ENCODE measurements around the gene VPS35.
A peak's percentile ranks its signal among the peaks of the same experiment; 100 is the strongest.
"Not testable (repeated sequence)": the region's sequence is repeated elsewhere in the genome, so short reads cannot be mapped to it uniquely, and the experiment has no call there.

The VPS35 gene

DNA sequence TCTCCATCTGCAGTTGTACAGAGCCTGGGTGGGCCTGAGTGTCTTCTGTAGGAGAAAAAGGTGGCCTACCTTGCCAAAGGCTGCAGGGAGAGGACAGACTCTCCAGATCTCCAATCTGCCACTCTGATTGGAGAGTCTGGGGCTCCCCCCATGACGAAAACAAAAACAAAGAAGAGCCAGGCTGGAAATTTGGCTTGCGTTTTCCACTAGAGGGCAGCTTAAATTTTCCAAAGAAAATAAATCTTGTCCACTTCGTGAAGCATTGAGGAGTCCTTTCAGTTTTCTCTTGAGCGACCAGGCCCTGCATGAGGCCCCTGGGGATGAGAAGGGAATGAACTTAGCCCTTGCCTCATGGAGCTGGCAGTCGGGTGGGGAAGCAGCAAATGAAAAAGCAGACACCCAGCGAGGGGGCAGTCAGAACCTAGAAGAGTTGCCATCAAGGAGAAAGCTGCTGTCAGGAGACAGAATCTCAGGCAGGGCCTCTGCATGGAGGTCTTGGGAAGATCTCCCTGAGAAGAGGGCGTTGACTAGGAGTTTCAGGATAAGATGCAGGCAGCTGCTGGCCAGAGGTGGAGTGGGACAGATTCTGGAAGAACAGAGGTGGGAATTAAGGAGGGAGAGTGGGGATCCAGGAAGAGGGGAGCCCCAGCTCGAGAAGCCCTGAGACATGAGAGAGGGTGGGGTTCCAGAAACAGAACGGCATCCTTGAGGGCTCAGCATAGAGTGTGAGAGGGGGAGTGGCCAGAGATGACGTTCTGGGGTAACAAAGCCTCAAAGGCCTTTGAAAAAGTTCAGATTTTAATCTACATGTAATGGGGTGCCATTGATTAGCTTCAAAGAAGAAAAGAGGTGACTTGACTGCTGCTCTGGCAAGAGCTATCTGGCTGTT lies 59.4 kb downstream of the VPS35 start:
- H3K27ac ChIP-seq, result no peak overlapping the region; the same call in 1 of the 2 replicates
- TF ChIP-seq ZFX (IDR thresholded peaks at IDR 0.05) (no peak), CTCF (conservative IDR thresholded peaks at IDR 0.05) (peak; percentile 69)

GRCh38 chr16:46627746-46628145 lies 61.2 kb downstream of the VPS35 start:
- TF ChIP-seq ZFX (IDR thresholded peaks at IDR 0.05), result no peak
- no peak for TF ChIP-seq CTCF (conservative IDR thresholded peaks at IDR 0.05)
- H3K27ac ChIP-seq, result no peak overlapping the region

GRCh38 chr16:46626681-46627080 lies 62.3 kb downstream of the VPS35 start:
- H3K27ac ChIP-seq, result not testable (repeated sequence)

- H3K27ac ChIP-seq, result not testable (repeated sequence)
These were observed 64.1 kb downstream of the VPS35 start for GRCh38 chr16:46624862-46625261.

DNA sequence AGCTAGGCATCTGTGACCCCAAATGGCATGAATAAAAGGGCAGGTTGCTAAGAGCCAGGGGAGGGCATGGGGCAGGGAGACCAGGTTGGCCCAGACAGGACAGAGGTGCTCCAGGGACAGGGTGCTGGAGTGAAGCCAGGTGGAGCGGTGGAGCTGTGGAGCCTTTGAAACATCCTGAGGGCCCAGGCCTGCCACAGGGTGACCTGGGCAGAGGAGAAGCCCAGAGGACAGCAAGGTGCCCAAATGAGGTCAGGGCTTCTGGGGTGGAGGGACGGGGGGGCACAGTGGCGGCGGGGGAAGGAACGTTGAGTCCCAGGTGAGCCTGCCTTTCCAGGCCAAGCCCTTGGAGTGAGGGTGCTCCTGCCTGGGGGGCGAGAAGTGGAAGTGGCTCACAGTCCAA lies 65.3 kb downstream of the VPS35 start:
- H3K27ac ChIP-seq, result not testable (repeated sequence)

GRCh38 chr16:46623246-46623645 lies 65.7 kb downstream of the VPS35 start:
- H3K27ac ChIP-seq, result not testable (repeated sequence)

- TF ChIP-seq ZFX (IDR thresholded peaks at IDR 0.05) (no peak), CTCF (conservative IDR thresholded peaks at IDR 0.05) (no peak)
- no peak overlapping the region for H3K27ac ChIP-seq
These were observed 66.9 kb downstream of the VPS35 start for GRCh38 chr16:46621934-46622676.

DNA sequence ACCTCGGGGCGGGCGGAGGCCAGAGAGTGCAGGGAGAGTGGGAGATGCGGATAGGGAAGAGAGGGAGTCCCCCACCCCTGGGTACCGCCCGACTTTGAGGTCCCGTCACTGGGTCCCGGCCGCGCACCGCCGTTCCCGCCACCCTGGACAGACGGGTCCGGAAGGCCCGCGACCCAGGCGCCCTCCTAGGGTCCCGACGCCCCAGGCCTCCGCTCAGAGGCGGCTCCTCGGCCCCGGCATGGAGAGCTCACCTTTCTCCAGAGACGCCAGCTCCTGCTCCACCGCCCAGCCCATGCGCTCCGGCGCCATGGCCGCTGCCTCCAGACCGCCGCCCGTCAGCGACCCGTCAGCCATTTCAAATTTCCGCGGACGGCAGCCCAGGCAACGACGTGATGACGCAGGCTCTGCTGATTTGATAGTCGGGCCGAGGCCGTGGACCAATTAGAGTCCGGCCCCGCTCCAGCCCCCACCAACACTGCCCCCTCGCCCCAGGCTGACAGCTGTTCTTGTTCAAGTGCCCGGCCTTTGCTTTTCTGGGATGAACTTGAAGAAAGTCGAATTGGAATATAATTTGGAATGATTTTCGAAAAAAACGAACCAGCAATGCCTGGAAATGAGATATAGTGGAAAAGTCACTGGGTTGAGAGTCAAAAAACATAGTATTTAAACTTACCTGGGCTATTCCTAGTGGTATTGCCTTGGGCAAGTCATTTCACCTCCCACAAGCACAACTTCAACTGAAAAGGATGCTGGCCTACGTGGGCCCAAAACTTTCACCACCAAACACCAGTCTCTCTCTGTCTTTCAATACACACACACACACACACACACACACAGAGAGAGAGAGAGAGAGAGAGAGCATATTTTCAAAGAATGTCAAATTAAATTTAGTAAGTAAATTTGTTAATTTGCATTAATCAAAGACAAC lies 67.7 kb downstream of the VPS35 start, which contains the start of gene SHCBP1:
TSS of gene SHCBP1 (minus strand) at position 374 of the 928 bp plus-strand sequence. CDS start at position 354, 20 bp downstream.
- TF ChIP-seq ZFX (IDR thresholded peaks at IDR 0.05), result peak; percentile 63; the same call in 1 of the 2 replicates
- no peak for TF ChIP-seq CTCF (conservative IDR thresholded peaks at IDR 0.05)
- peak within 1 kb of the TSS; percentile 88 for H3K27ac ChIP-seq

Data from C4-2B (cell line).